ENCODE data around the gene ACTL7B.

Gene ACTL7B

GRCh38 chr9:108864446-108864845 is 8.7 kb upstream of the ACTL7B start:
- Histone ChIP-seq H3K27me3 (no peaks in the 10 kb centered on the region), H3K4me3 (ENCODE audit: low read depth, low read length) (no peak overlapping the region), H3K4me1 (no peaks in the 10 kb centered on the region), H3K36me3 (0 out of 2 replicates have a peak, but pooled peaks cover 5% of the 10 kb centered on the region), H3K9me3 (no peaks in the 10 kb centered on the region)
- DNase-seq: no peak
- 0 out of 2 replicates have a peak, but pooled peaks have one; percentile 7 for TF ChIP-seq CTCF (IDR thresholded peaks at IDR 0.05; ENCODE audit: low read depth, low read length)

GRCh38 chr9:108863891-108864290 is 8.1 kb upstream of the ACTL7B start:
- no peak for DNase-seq
- TF ChIP-seq CTCF (IDR thresholded peaks at IDR 0.05; ENCODE audit: low read depth, low read length): no peak
- Histone ChIP-seq H3K27me3 (no peaks in the 10 kb centered on the region), H3K4me1 (no peaks in the 10 kb centered on the region), H3K9me3 (no peaks in the 10 kb centered on the region), H3K4me3 (ENCODE audit: low read depth, low read length) (no peak overlapping the region), H3K36me3 (0 out of 2 replicates have a peak, but pooled peaks cover 3% of the 10 kb centered on the region)

GRCh38 chr9:108861997-108862396 is 6.2 kb upstream of the ACTL7B start, which contains the start of gene ACTL7A:
Gene ACTL7A, plus strand, starts transcription at chr9:108862266. Its CDS starts 57 bp downstream, at chr9:108862323.
- Histone ChIP-seq H3K27me3 (no peaks in the 10 kb centered on the region), H3K4me3 (ENCODE audit: low read depth, low read length) (no peak within 1 kb of the TSS), H3K9me3 (no peaks in the 10 kb centered on the region), H3K36me3 (no peaks in the 10 kb centered on the region), H3K4me1 (no peaks in the 10 kb centered on the region)
- no peak for TF ChIP-seq CTCF (IDR thresholded peaks at IDR 0.05; ENCODE audit: low read depth, low read length)
- no peak for DNase-seq

- Histone ChIP-seq H3K9me3 (no peaks in the 10 kb centered on the region), H3K27me3 (no peaks in the 10 kb centered on the region), H3K4me3 (ENCODE audit: low read depth, low read length) (no peak overlapping the region), H3K4me1 (no peaks in the 10 kb centered on the region), H3K36me3 (no peaks in the 10 kb centered on the region)
- no peak for DNase-seq
- no peak for TF ChIP-seq CTCF (IDR thresholded peaks at IDR 0.05; ENCODE audit: low read depth, low read length)
These were observed 5.7 kb upstream of the ACTL7B start for GRCh38 chr9:108861464-108861863.

GRCh38 chr9:108860764-108861163 is 5.0 kb upstream of the ACTL7B start:
- Histone ChIP-seq H3K36me3 (no peaks in the 10 kb centered on the region), H3K4me1 (no peaks in the 10 kb centered on the region), H3K9me3 (no peaks in the 10 kb centered on the region), H3K4me3 (ENCODE audit: low read depth, low read length) (no peak overlapping the region), H3K27me3 (no peaks in the 10 kb centered on the region)
- TF ChIP-seq CTCF (IDR thresholded peaks at IDR 0.05; ENCODE audit: low read depth, low read length): no peak
- no peak for DNase-seq

GRCh38 chr9:108860354-108860753 is 4.6 kb upstream of the ACTL7B start:
- Histone ChIP-seq H3K4me1 (no peaks in the 10 kb centered on the region), H3K27me3 (no peaks in the 10 kb centered on the region), H3K36me3 (no peaks in the 10 kb centered on the region), H3K4me3 (ENCODE audit: low read depth, low read length) (no peak overlapping the region), H3K9me3 (no peaks in the 10 kb centered on the region)
- no peak for DNase-seq
- no peak for TF ChIP-seq CTCF (IDR thresholded peaks at IDR 0.05; ENCODE audit: low read depth, low read length)
